T-cell (primary cell): ENCODE measurements around the gene ABCF1. TPM values are rescaled to one million over a fixed set of nuclear protein-coding genes. Genes with fewer than 3 reads are reported as not detected.

Experiments
- ATAC-seq, 4 experiments: fragments of 200-7000 bp in 3 of 4; fragments of 150-1000 bp in 1 of 4; cut with Tn5 transposase; replicated peaks in 1 of 4; 1 replicate in 3 of 4; 2 replicates in 1 of 4; pipeline ENCODE4 v1.10.0; 2021; ENCODE audit warnings: moderate library complexity in 3 of 4, mild to moderate bottlenecking in 2 of 4, moderate number of reproducible peaks in 1 of 4
- CTCF ChIA-PET, 2 donors: fragments of 300-600 bp; sonication (Branson Sonifier 250); formaldehyde crosslinking; loops; one replicate each; lab custom pipeline; 2022; ENCODE audit warnings: antibody characterized with exemption in 2 of 2; lab: Charles Lee
- POLR2A ChIA-PET, 2 donors: fragments of 300-600 bp; sonication (Branson Sonifier 250); formaldehyde crosslinking; loops; one replicate each; lab custom pipeline; 2022; ENCODE audit warnings: antibody characterized with exemption in 2 of 2; lab: Charles Lee
- DNase-seq, 35 experiments: peaks; one replicate each; pipeline versions ENCODE4 v3.0.0 to v3.0.0-alpha.2; 2013 to 2023
- H3K27ac ChIP-seq: one replicate; pipeline ENCODE4 v1.5.1; 2013; ENCODE audit warnings: low read length
- H3K27me3 ChIP-seq, 2 experiments: replicated peaks in 1 of 2; 1 replicate in 1 of 2; 2 replicates in 1 of 2; pipeline versions ENCODE4 v1.6.1 to v1.7.0; 2013; ENCODE audit warnings: low read length in 1 of 2, mixed read lengths in 1 of 2; ENCODE audit not compliant: control insufficient read depth in 2 of 2, insufficient read depth in 2 of 2; ENCODE audit errors: extremely low read depth in 1 of 2
- H3K36me3 ChIP-seq, 2 donors: 1 replicate in 1 of 2; 2 replicates in 1 of 2; pipeline versions ENCODE4 v1.6.1 to v1.7.0; 2013; ENCODE audit warnings: low read length in 1 of 2; ENCODE audit not compliant: control insufficient read depth in 2 of 2, insufficient read depth in 1 of 2; ENCODE audit errors: extremely low read depth in 1 of 2
- H3K4me1 ChIP-seq, 2 experiments: 1 replicate in 1 of 2; 2 replicates in 1 of 2; pipeline versions ENCODE4 v1.6.1 to v1.7.0; 2013; ENCODE audit warnings: low read length in 2 of 2, mixed read lengths in 1 of 2; ENCODE audit not compliant: insufficient read depth in 2 of 2, control insufficient read depth in 1 of 2; ENCODE audit errors: extremely low read depth in 1 of 2
- H3K4me3 ChIP-seq, 2 donors: 1 replicate in 1 of 2; 2 replicates in 1 of 2; pipeline versions ENCODE4 v1.5.1 to v1.7.0; 2013; ENCODE audit warnings: mild to moderate bottlenecking in 2 of 2, low read length in 1 of 2, moderate library complexity in 1 of 2; ENCODE audit not compliant: control insufficient read depth in 1 of 2; ENCODE audit errors: extremely low read depth in 1 of 2
- H3K9me3 ChIP-seq: 2 replicates; pipeline ENCODE4 v1.7.0; 2013
- H3K27ac Mint-ChIP-seq, 2 donors: one replicate each; pipeline ENCODE4 v1.8.0; 2020 to 2021; ENCODE audit warnings: mild to moderate bottlenecking in 2 of 2, mixed read lengths in 2 of 2
- H3K27me3 Mint-ChIP-seq, 2 donors: one replicate each; pipeline ENCODE4 v1.8.0; 2021 to 2022; ENCODE audit warnings: mixed read lengths in 2 of 2
- H3K36me3 Mint-ChIP-seq: one replicate; pipeline ENCODE4 v1.8.0; 2021; ENCODE audit warnings: mixed read lengths
- H3K4me1 Mint-ChIP-seq, 3 donors: one replicate each; pipeline ENCODE4 v1.8.0; 2020 to 2022; ENCODE audit warnings: mixed read lengths in 3 of 3, mild to moderate bottlenecking in 1 of 3
- H3K4me3 Mint-ChIP-seq, 3 donors: one replicate each; pipeline ENCODE4 v1.8.0; 2020 to 2022; ENCODE audit warnings: mild to moderate bottlenecking in 3 of 3, mixed read lengths in 3 of 3, moderate library complexity in 3 of 3
- H3K9me3 Mint-ChIP-seq, 3 donors: one replicate each; pipeline ENCODE4 v1.8.0; 2020 to 2022; ENCODE audit warnings: mixed read lengths in 3 of 3
- WGBS: methylation state at CpG from one replicate; pipeline ENCODE4 v1.1.5; 2013; ENCODE audit warnings: missing lambda C conversion rate; ENCODE audit not compliant: insufficient coverage; 5-methylcytosine and 5-hydroxymethylcytosine counted together
- total RNA-seq, 35 experiments: library from RNA in 6 of 35; stranded (reverse) in 6 of 35; fragments of 120-200 nt in 1 of 35; gene quantifications; one replicate each; pipeline versions ENCODE4 v1.2.1 to v1.2.4 and lab custom pipeline; 2013 to 2026

Gene ABCF1
- total RNA-seq, 5 donors from 2014 or later (not counting 1 experiment from before 2014, with no cell fraction given), result 61.1 to 89.9 (median 73.8) TPM

- Mint-ChIP-seq H3K9me3 (no peaks in the 10 kb centered on the region), H3K36me3 (peaks cover 43% of the 10 kb centered on the region), H3K4me3 (peak overlapping the region; percentile 93 to 100 (median 98)), H3K4me1 (peaks cover 63 to 67% (median 63%) of the 10 kb centered on the region in 3 donors), H3K27ac (peak overlapping the region; percentile 100), H3K27me3 (peaks cover 0 to 2% of the 10 kb centered on the region in 2 donors)
- H3K27ac ChIP-seq, result peak overlapping the region; percentile 100
- DNase-seq (no peak), ATAC-seq (no peak)
- no peaks in the 10 kb centered on the region for H3K27me3 ChIP-seq
- ChIA-PET POLR2A (interaction anchor here (0.5 to 3.1 kb wide), 12 partner anchors 8 to 1559 kb away, joined by 3 to 14 read pairs (median 4); partner anchors contain the start of genes MDC1 (in 1 of the 2) and NFKBIL1 (in 1 of the 2)), CTCF (interaction anchor here (0.7 to 4.2 kb wide), 10 partner anchors 8 to 293 kb away, joined by 3 to 23 read pairs (median 3); no protein-coding TSS in a partner anchor)
- peaks cover 5 to 31% of the 10 kb centered on the region in 2 donors for H3K36me3 ChIP-seq
- peaks cover 42 to 49% of the 10 kb centered on the region in 2 experiments for H3K4me1 ChIP-seq
- no peaks in the 10 kb centered on the region for H3K9me3 ChIP-seq
- H3K4me3 ChIP-seq, result no peak overlapping the region
Observed at GRCh38 chr6:30613251-30614043, 42.2 kb downstream of the ABCF1 start.

GRCh38 chr6:30614044-30614842 lies 43.0 kb downstream of the ABCF1 start:
- peak overlapping the region; percentile 93 to 100 (median 98) for H3K4me3 Mint-ChIP-seq
- H3K36me3 ChIP-seq, result peaks cover 2 to 25% of the 10 kb centered on the region in 2 donors
- ChIA-PET POLR2A (interaction anchor here (0.5 to 3.1 kb wide), 39 partner anchors 9 to 1225 kb away, joined by 3 to 30 read pairs (median 5); partner anchors contain the start of genes ABCF1 (in 1 of the 2), MDC1 (in 1 of the 2), NFKBIL1 (in 1 of the 2) and PRR3 (in 1 of the 2)), CTCF (interaction anchor here in 1 of 2 donors (0.5 to 4.2 kb wide), 20 partner anchors 13 to 1249 kb away, joined by 3 to 23 read pairs (median 3); partner anchors contain the start of genes ABCF1 and PRR3)
- ATAC-seq (no peak), DNase-seq (peak in 3 of 35 experiments; percentile 6 to 42 (median 16))
- H3K27me3 ChIP-seq, result no peaks in the 10 kb centered on the region
- H3K27ac ChIP-seq, result peak overlapping the region; percentile 100
- peaks cover 45 to 48% of the 10 kb centered on the region in 2 experiments for H3K4me1 ChIP-seq
- 0% methylated on average over 3 of the region's 8 CpGs for WGBS
- H3K4me3 ChIP-seq, result peak overlapping the region; percentile 71 to 100
- H3K36me3 Mint-ChIP-seq, result peaks cover 35% of the 10 kb centered on the region
- peaks cover 0 to 2% of the 10 kb centered on the region in 2 donors for H3K27me3 Mint-ChIP-seq
- H3K9me3 ChIP-seq, result no peaks in the 10 kb centered on the region
- no peaks in the 10 kb centered on the region for H3K9me3 Mint-ChIP-seq
- peaks cover 63 to 67% (median 65%) of the 10 kb centered on the region in 3 donors for H3K4me1 Mint-ChIP-seq
- H3K27ac Mint-ChIP-seq, result peak overlapping the region; percentile 100

GRCh38 chr6:30614843-30615218 lies 43.6 kb downstream of the ABCF1 start:
- Mint-ChIP-seq H3K4me3 (peak overlapping the region; percentile 93 to 100 (median 98)), H3K27me3 (peaks cover 0 to 2% of the 10 kb centered on the region in 2 donors), H3K36me3 (peaks cover 36% of the 10 kb centered on the region), H3K9me3 (no peaks in the 10 kb centered on the region), H3K4me1 (peaks cover 63 to 67% (median 64%) of the 10 kb centered on the region in 3 donors), H3K27ac (peak overlapping the region; percentile 100)
- ATAC-seq (peak; percentile 58 to 63 (median 59)), DNase-seq (peak; percentile 56 to 97 (median 88))
- Histone ChIP-seq H3K9me3 (no peaks in the 10 kb centered on the region), H3K27ac (peak overlapping the region; percentile 100), H3K27me3 (no peaks in the 10 kb centered on the region), H3K4me3 (peak overlapping the region; percentile 71 to 100), H3K36me3 (peaks cover 4 to 28% of the 10 kb centered on the region in 2 donors), H3K4me1 (peaks cover 42 to 43% of the 10 kb centered on the region in 2 experiments)
- no CpG with 5 or more reads among the region's 6 CpGs for WGBS
- ChIA-PET POLR2A (interaction anchor here (0.5 to 3.1 kb wide), 41 partner anchors 10 to 1225 kb away, joined by 3 to 30 read pairs (median 5); partner anchors contain the start of genes ABCF1 (in 1 of the 2), MDC1 (in 1 of the 2) and PRR3 (in 1 of the 2)), CTCF (interaction anchor here in 1 of 2 donors (0.5 to 4.2 kb wide), 20 partner anchors 8 to 1248 kb away, joined by 3 to 23 read pairs (median 3); partner anchors contain the start of genes ABCF1, MDC1 and PRR3)

GRCh38 chr6:30615219-30615957 lies 44.1 kb downstream of the ABCF1 start:
- Histone ChIP-seq H3K27me3 (no peaks in the 10 kb centered on the region), H3K36me3 (peaks cover 4 to 30% of the 10 kb centered on the region in 2 donors), H3K27ac (peak overlapping the region; percentile 100), H3K9me3 (no peaks in the 10 kb centered on the region), H3K4me1 (peaks cover 38 to 39% of the 10 kb centered on the region in 2 experiments), H3K4me3 (peak overlapping the region; percentile 71 to 100)
- Mint-ChIP-seq H3K4me3 (peak overlapping the region; percentile 93 to 100 (median 98)), H3K9me3 (no peaks in the 10 kb centered on the region), H3K4me1 (peaks cover 58 to 62% (median 58%) of the 10 kb centered on the region in 3 donors), H3K27me3 (peaks cover 0 to 2% of the 10 kb centered on the region in 2 donors), H3K27ac (peak overlapping the region; percentile 100), H3K36me3 (peaks cover 36% of the 10 kb centered on the region)
- ATAC-seq (no peak), DNase-seq (peak in 29 of 35 experiments; percentile 13 to 66 (median 27))
- no CpG with 5 or more reads among the region's 10 CpGs for WGBS
- CTCF ChIA-PET, result interaction anchor here in 1 of 2 donors (0.6 to 4.2 kb wide), 20 partner anchors 8 to 1248 kb away, joined by 3 to 23 read pairs (median 3); partner anchors contain the start of genes ABCF1, MDC1 and PRR3
- POLR2A ChIA-PET, result interaction anchor here (0.5 to 3.1 kb wide), 42 partner anchors 10 to 1224 kb away, joined by 3 to 30 read pairs (median 5); partner anchors contain the start of genes ABCF1 (in 1 of the 2), MDC1 (in 1 of the 2) and PRR3 (in 1 of the 2)
